IMR-90 (cell line): ENCODE measurements around the gene OR2A7. TPM values are rescaled to one million over a fixed set of nuclear protein-coding genes. Genes with fewer than 3 reads are reported as not detected.
"Not testable (repeated sequence)": the region's sequence is repeated elsewhere in the genome, so short reads cannot be mapped to it uniquely, and the experiment has no call there.

ENCODE experiments used
- ATAC-seq: fragments of 200-7000 bp; cut with Tn5 transposase; 2 replicates; pipeline ENCODE4 v1.9.1; 2020; ENCODE audit warnings: low read depth, mild to moderate bottlenecking, moderate library complexity
- BruUV-seq: library from RNA; stranded (reverse); fragments of 400-500 nt; replicated peaks from 2 replicates; lab custom pipeline; 2021; lab: Mats Ljungman, UMichigan
- CTCF ChIA-PET: fragments of 300-600 bp; formaldehyde crosslinking; extraction: SDS; loops from one replicate; lab custom pipeline; 2021; ENCODE audit warnings: antibody characterized with exemption; lab: Yijun Ruan, JAX
- POLR2A ChIA-PET: fragments of 300-600 bp; sonication (Branson Sonifier 250); formaldehyde crosslinking; loops from one replicate; lab custom pipeline; 2022; ENCODE audit warnings: antibody characterized with exemption; ENCODE audit not compliant: unreplicated experiment; lab: Charles Lee
- DNase-seq: peaks from one replicate; pipeline ENCODE4 v3.0.0; 2013
- H2AFZ ChIP-seq: replicated peaks from 2 replicates; pipeline ENCODE3; 2013; ENCODE audit warnings: low read length, mild to moderate bottlenecking; ENCODE audit not compliant: poor library complexity
- H2AK5ac ChIP-seq: 2 replicates; pipeline ENCODE4 v1.6.1; 2013; ENCODE audit warnings: low read depth, low read length, inconsistent platforms
- H2AK9ac ChIP-seq: replicated peaks from 2 replicates; pipeline ENCODE3; 2013; ENCODE audit warnings: mild to moderate bottlenecking, low read depth, low read length, moderate library complexity; ENCODE audit not compliant: poor library complexity
- H2BK120ac ChIP-seq: 2 replicates; pipeline ENCODE4 v1.6.1; 2013; ENCODE audit warnings: low read depth, low read length, inconsistent platforms
- H2BK15ac ChIP-seq: 3 replicates; pipeline ENCODE4 v1.6.1; 2013; ENCODE audit warnings: low read depth, low read length, inconsistent platforms
- H2BK20ac ChIP-seq: 2 replicates; pipeline ENCODE4 v1.6.1; 2013; ENCODE audit warnings: low read depth, mild to moderate bottlenecking, inconsistent platforms, low read length, moderate library complexity
- H2BK5ac ChIP-seq: 2 replicates; pipeline ENCODE4 v1.6.1; 2013; ENCODE audit warnings: mild to moderate bottlenecking, low read depth, low read length, inconsistent platforms; ENCODE audit not compliant: poor library complexity, severe bottlenecking
- H3K14ac ChIP-seq: replicated peaks from 2 replicates; pipeline ENCODE4 v1.6.1; 2013; ENCODE audit warnings: low read depth, low read length, inconsistent platforms
- H3K18ac ChIP-seq: 2 replicates; pipeline ENCODE4 v1.6.1; 2013; ENCODE audit warnings: low read depth, low read length, control low read depth
- H3K23ac ChIP-seq: 2 replicates; pipeline ENCODE4 v1.6.1; 2013; ENCODE audit warnings: low read depth, low read length, inconsistent platforms
- H3K27ac ChIP-seq: 2 replicates; pipeline ENCODE4 v1.5.1; 2013; ENCODE audit warnings: mild to moderate bottlenecking, control low read depth, low read length; ENCODE audit not compliant: insufficient read depth
- H3K27me3 ChIP-seq: 2 replicates; pipeline ENCODE4 v1.6.1; 2013; ENCODE audit warnings: low read length; ENCODE audit not compliant: control insufficient read depth, insufficient read depth
- H3K36me3 ChIP-seq: 2 replicates; pipeline ENCODE4 v1.6.1; 2013; ENCODE audit warnings: low read length, mixed read lengths; ENCODE audit not compliant: control insufficient read depth, insufficient read depth
- H3K4ac ChIP-seq: 2 replicates; pipeline ENCODE4 v1.6.1; 2013; ENCODE audit warnings: low read depth, low read length, inconsistent platforms
- H3K4me1 ChIP-seq: 2 replicates; pipeline ENCODE4 v1.6.1; 2013; ENCODE audit warnings: low read length, mixed read lengths; ENCODE audit not compliant: control insufficient read depth, insufficient read depth
- H3K4me2 ChIP-seq: 2 replicates; pipeline ENCODE4 v1.6.1; 2013; ENCODE audit warnings: low read depth, mild to moderate bottlenecking, control low read depth, low read length, moderate library complexity
- H3K4me3 ChIP-seq: 2 replicates; pipeline ENCODE4 v1.5.1; 2013; ENCODE audit warnings: low read depth, mild to moderate bottlenecking, control low read depth, low read length, moderate library complexity; ENCODE audit not compliant: insufficient read depth
- H3K56ac ChIP-seq: 2 replicates; pipeline ENCODE4 v1.6.1; 2013; ENCODE audit warnings: low read length, inconsistent platforms; ENCODE audit not compliant: insufficient read depth; ENCODE audit errors: extremely low read depth
- H3K79me1 ChIP-seq, 2 experiments: 2 replicates each; pipeline ENCODE4 v1.6.1; 2013; ENCODE audit warnings: low read length in 2 of 2, inconsistent platforms in 1 of 2, low read depth in 1 of 2
- H3K9ac ChIP-seq: 2 replicates; pipeline ENCODE4 v1.6.1; 2013; ENCODE audit warnings: low read depth, low read length, control low read depth
- H3K9me1 ChIP-seq: 2 replicates; pipeline ENCODE4 v1.6.1; 2013; ENCODE audit warnings: low read length, inconsistent platforms; ENCODE audit not compliant: insufficient read depth
- H3K9me3 ChIP-seq: 2 replicates; pipeline ENCODE4 v1.6.1; 2013; ENCODE audit warnings: low read length; ENCODE audit not compliant: control insufficient read depth, insufficient read depth
- H4K20me1 ChIP-seq: 2 replicates; pipeline ENCODE4 v1.6.1; 2013; ENCODE audit warnings: low read length, inconsistent platforms; ENCODE audit not compliant: insufficient read depth
- H4K5ac ChIP-seq: 2 replicates; pipeline ENCODE4 v1.6.1; 2013; ENCODE audit warnings: mild to moderate bottlenecking, low read depth, low read length, control low read depth
- H4K8ac ChIP-seq, 2 experiments: 2 replicates each; pipeline ENCODE4 v1.6.1; 2013; ENCODE audit warnings: low read depth in 2 of 2, low read length in 2 of 2, control low read depth in 1 of 2, inconsistent platforms in 1 of 2
- H4K91ac ChIP-seq: 2 replicates; pipeline ENCODE4 v1.6.1; 2013; ENCODE audit warnings: low read depth, low read length, inconsistent platforms; ENCODE audit not compliant: insufficient read depth
- WGBS, 2 experiments: methylation state at CpG; one replicate each; pipeline versions ENCODE4 v1.1.5 to v1.1.7; 2013; ENCODE audit warnings: missing lambda C conversion rate in 2 of 2; ENCODE audit not compliant: insufficient read length in 1 of 2; ENCODE audit errors: extremely low coverage in 2 of 2; 5-methylcytosine and 5-hydroxymethylcytosine counted together
- dilution Hi-C: fragments of 300-500 bp; cut with HindIII; formaldehyde crosslinking; loops from one replicate; pipeline ENCODE4 v1.14.3; 2018; ENCODE audit warnings: low sequenced_read_pairs; ENCODE audit not compliant: unreplicated experiment
- in situ Hi-C: fragments of 300-500 bp; cut with MboI; formaldehyde crosslinking; loops from 3 replicates; pipeline ENCODE4 v1.14.3; 2019; ENCODE audit warnings: low sequenced_read_pairs, inconsistent platforms, mixed read lengths
- intact Hi-C: fragments of 100-400 bp; cut with micrococcal nuclease; formaldehyde crosslinking; loops from 2 replicates; pipeline ENCODE4 v1.10.0; 2022
- polyA plus RNA-seq, 3 experiments: library from polyadenylated mRNA; depleted of rRNA; stranded (reverse); fragments of >200 nt; gene quantifications; 2 replicates each; pipeline ENCODE4 v1.2.3, GENCODE V29; 2012; ENCODE audit warnings: low replicate concordance in 1 of 3
- total RNA-seq: library from RNA; depleted of rRNA; stranded (reverse); fragments of >200 nt; gene quantifications from 2 replicates; pipeline ENCODE4 v1.2.3, GENCODE V29; 2012

OR2A7 gene
- total and polyA plus RNA-seq, 2 of the 4 experiments (the other 2 are of a cell fraction): not detected

DNA sequence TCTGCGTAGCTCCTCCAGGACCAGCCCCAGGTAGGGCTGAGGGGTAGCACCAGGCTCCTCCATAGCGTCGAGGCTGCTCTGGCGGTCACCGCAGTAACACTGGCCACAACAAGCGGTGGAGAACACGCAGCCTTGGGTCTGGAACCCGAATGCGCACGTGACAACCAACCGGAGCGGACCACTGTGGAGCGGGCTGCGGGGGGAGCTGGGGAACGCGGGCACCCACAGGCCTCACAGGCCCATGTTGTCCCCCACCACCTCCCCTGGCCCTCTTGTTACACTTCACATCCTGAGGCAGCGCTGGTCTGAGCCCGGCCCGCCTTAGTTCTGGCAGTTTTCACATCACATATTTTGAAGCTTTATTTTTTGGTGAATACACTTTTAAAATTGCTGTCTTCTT lies 4.6 kb upstream of the OR2A7 start, which contains the start of gene CTAGE8:
Gene CTAGE8 (minus strand): TSS at position 101 of the 400 bp plus-strand sequence. CDS start 38 bp downstream, at position 63.
- no CpG with 5 or more reads among the region's 19 CpGs for WGBS, 2 experiments
- dilution Hi-C loops, H2AK9ac ChIP-seq, H2AFZ ChIP-seq, CTCF ChIA-PET, H3K4me1 ChIP-seq, ATAC-seq, H3K23ac ChIP-seq, BruUV-seq, H3K27ac ChIP-seq, H4K8ac ChIP-seq, H2BK5ac ChIP-seq, H2BK15ac ChIP-seq, H3K9me1 ChIP-seq, H2AK5ac ChIP-seq, intact Hi-C loops, H3K4me3 ChIP-seq, in situ Hi-C loops, H3K4me2 ChIP-seq, H2BK20ac ChIP-seq, H3K9ac ChIP-seq, H3K79me1 ChIP-seq, H3K4ac ChIP-seq, H4K5ac ChIP-seq, H4K20me1 ChIP-seq, POLR2A ChIA-PET, H4K91ac ChIP-seq, H3K9me3 ChIP-seq, DNase-seq, H3K14ac ChIP-seq, H3K18ac ChIP-seq, H3K27me3 ChIP-seq, H3K36me3 ChIP-seq, H3K56ac ChIP-seq, H2BK120ac ChIP-seq: not testable (repeated sequence)

DNA sequence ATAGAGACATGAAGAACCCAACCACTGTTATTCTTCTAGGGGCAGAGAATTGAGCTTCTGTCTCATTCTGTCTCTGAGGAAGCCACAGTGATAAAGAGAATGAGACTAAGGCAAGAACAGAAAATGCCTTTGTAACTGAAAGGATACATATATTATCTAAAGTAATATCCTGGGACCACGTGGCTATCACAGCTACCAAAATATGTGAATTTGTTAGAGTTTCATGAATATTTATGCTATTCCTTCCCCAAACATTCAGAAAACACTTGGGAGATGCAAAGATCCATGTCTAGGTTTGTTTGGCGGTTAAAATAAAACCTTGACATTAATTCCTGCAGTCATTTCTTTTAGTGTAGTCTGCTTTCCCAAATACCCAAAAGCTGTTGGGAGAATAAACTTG lies 2.5 kb downstream of the OR2A7 start:
- H3K27me3 ChIP-seq, H3K14ac ChIP-seq, H2BK15ac ChIP-seq, H3K56ac ChIP-seq, H4K8ac ChIP-seq, H2AK9ac ChIP-seq, H2AFZ ChIP-seq, H2BK120ac ChIP-seq, in situ Hi-C loops, H4K20me1 ChIP-seq, H2AK5ac ChIP-seq, POLR2A ChIA-PET, H3K9me3 ChIP-seq, CTCF ChIA-PET, H4K5ac ChIP-seq, H3K79me1 ChIP-seq, H3K23ac ChIP-seq, intact Hi-C loops, H3K9ac ChIP-seq, ATAC-seq, H3K9me1 ChIP-seq, dilution Hi-C loops, H3K4me1 ChIP-seq, H3K36me3 ChIP-seq, H3K4me2 ChIP-seq, H3K18ac ChIP-seq, H3K27ac ChIP-seq, BruUV-seq, DNase-seq, H4K91ac ChIP-seq, H3K4me3 ChIP-seq, H2BK20ac ChIP-seq, H3K4ac ChIP-seq, H2BK5ac ChIP-seq: not testable (repeated sequence)
- WGBS, 2 experiments: no CpG with 5 or more reads among the region's 2 CpGs
